GM19372 (cell line): ENCODE measurements around the gene BCAS3.

Experiments used
- ATAC-seq: cut with Tn5 transposase; IDR thresholded peaks from one replicate; pipeline ENCODE4 v1.9.1; 2021; ENCODE audit warnings: mild to moderate bottlenecking, low read depth, moderate library complexity; ENCODE audit not compliant: unreplicated experiment

The BCAS3 gene

GRCh38 chr17:61396586-61397085, 719.0 kb downstream of the BCAS3 start:
- ATAC-seq, result no peak

- ATAC-seq, result no peak
These were observed 719.6 kb downstream of the BCAS3 start for GRCh38 chr17:61397086-61397842.

GRCh38 chr17:61398721-61399130, 721.1 kb downstream of the BCAS3 start:
- no peak for ATAC-seq

- no peak for ATAC-seq
These were observed 721.7 kb downstream of the BCAS3 start, which contains the start of gene TBX2 for GRCh38 chr17:61399131-61400065. TSS of gene TBX2 (plus strand) at chr17:61399843. CDS start at chr17:61400177, 334 bp downstream.

- no peak for ATAC-seq
These were observed 722.5 kb downstream of the BCAS3 start for GRCh38 chr17:61400066-61400716.

- ATAC-seq, result no peak
These were observed 723.2 kb downstream of the BCAS3 start for GRCh38 chr17:61400717-61401388.

GRCh38 chr17:61401389-61402072, 723.9 kb downstream of the BCAS3 start:
- ATAC-seq, result no peak

GRCh38 chr17:61402073-61402541, 724.5 kb downstream of the BCAS3 start:
- ATAC-seq, result no peak

- no peak for ATAC-seq
These were observed 725.5 kb downstream of the BCAS3 start for GRCh38 chr17:61402978-61403800.

- no peak for ATAC-seq
These were observed 726.4 kb downstream of the BCAS3 start for GRCh38 chr17:61403801-61404662.

GRCh38 chr17:61404663-61404912, 726.9 kb downstream of the BCAS3 start:
- ATAC-seq, result no peak

GRCh38 chr17:61404913-61405685, 727.4 kb downstream of the BCAS3 start:
- ATAC-seq, result no peak

GRCh38 chr17:61405686-61406536, 728.3 kb downstream of the BCAS3 start:
- ATAC-seq, result no peak

- no peak for ATAC-seq
These were observed 728.8 kb downstream of the BCAS3 start for GRCh38 chr17:61406537-61406845.

GRCh38 chr17:61406971-61407911, 729.6 kb downstream of the BCAS3 start:
- no peak for ATAC-seq
